Measurements from ENCODE around the gene STK32B.

DNA sequence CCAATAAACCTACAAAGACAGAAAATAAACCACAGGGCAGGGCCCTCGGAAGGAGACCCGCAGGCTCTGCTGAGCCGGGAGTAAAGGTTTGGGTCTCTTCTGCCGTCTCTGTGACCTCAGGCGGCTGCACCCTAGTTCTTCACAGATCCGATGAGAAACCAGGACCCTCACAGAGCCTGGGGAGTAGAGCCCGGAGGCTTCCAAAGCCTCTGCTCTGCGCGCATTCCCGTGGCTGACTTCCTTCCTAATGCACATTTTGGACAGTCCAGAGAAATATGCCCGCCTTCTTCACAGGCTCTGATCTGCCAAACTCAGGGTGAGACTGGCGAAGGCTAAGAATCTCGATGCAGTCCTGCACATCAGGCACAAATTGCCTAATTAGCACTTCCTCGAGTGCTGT lies 411.6 kb downstream of the STK32B start:
- TF ChIP-seq CTCF (IDR thresholded peaks at IDR 0.05) (no peak), ZFX (IDR thresholded peaks at IDR 0.05; ENCODE audit: borderline replicate concordance) (no peak)

Measured in 22Rv1 (cell line).